H9 (cell line): ENCODE data around the gene TMPRSS11B. TPM values are rescaled to one million over a fixed set of nuclear protein-coding genes. Genes with fewer than 3 reads are reported as not detected.
A peak's percentile ranks its signal among the peaks of the same experiment; 100 is the strongest.

Source experiments
- DNase-seq: peaks from one replicate; pipeline ENCODE4 v3.0.0-alpha.2; 2017
- H2AFZ ChIP-seq: one replicate; pipeline ENCODE4 v1.6.1; 2013; ENCODE audit warnings: mild to moderate bottlenecking, low read length, control low read depth, moderate library complexity
- H2AK5ac ChIP-seq: 2 replicates; pipeline ENCODE4 v1.6.1; 2013; ENCODE audit warnings: low read length, control low read depth, mixed read lengths; ENCODE audit not compliant: insufficient read length
- H2BK120ac ChIP-seq: one replicate; pipeline ENCODE4 v1.6.1; 2013; ENCODE audit warnings: low read depth, mild to moderate bottlenecking, low read length, control low read depth, inconsistent platforms; ENCODE audit not compliant: poor library complexity, severe bottlenecking
- H2BK12ac ChIP-seq: 2 replicates; pipeline ENCODE4 v1.6.1; 2013; ENCODE audit warnings: low read length, control low read depth, mixed read lengths, low read depth; ENCODE audit not compliant: insufficient read length
- H2BK15ac ChIP-seq: 2 replicates; pipeline ENCODE4 v1.6.1; 2013; ENCODE audit warnings: low read depth, low read length, control low read depth
- H2BK20ac ChIP-seq: one replicate; pipeline ENCODE4 v1.6.1; 2013; ENCODE audit warnings: low read depth, mild to moderate bottlenecking, low read length, control low read depth, inconsistent platforms; ENCODE audit not compliant: poor library complexity, severe bottlenecking
- H2BK5ac ChIP-seq: 2 replicates; pipeline ENCODE4 v1.6.1; 2013; ENCODE audit warnings: low read length, control low read depth, mixed read lengths; ENCODE audit not compliant: insufficient read length
- H3K14ac ChIP-seq: 2 replicates; pipeline ENCODE4 v1.6.1; 2013; ENCODE audit warnings: low read length, control low read depth; ENCODE audit not compliant: insufficient read depth
- H3K18ac ChIP-seq: 2 replicates; pipeline ENCODE4 v1.6.1; 2013; ENCODE audit warnings: low read depth, mild to moderate bottlenecking, mixed read lengths, low read length, control low read depth; ENCODE audit not compliant: insufficient read length
- H3K23ac ChIP-seq: 2 replicates; pipeline ENCODE4 v1.6.1; 2013; ENCODE audit warnings: low read length, control low read depth, mixed read lengths, low read depth; ENCODE audit not compliant: insufficient read length
- H3K23me2 ChIP-seq: 2 replicates; pipeline ENCODE4 v1.6.1; 2013; ENCODE audit warnings: low read depth, mild to moderate bottlenecking, mixed read lengths, low read length, control low read depth; ENCODE audit not compliant: insufficient read length, poor library complexity, severe bottlenecking
- H3K27ac ChIP-seq: 2 replicates; pipeline ENCODE4 v1.5.1; 2013; ENCODE audit warnings: low read length, control low read depth, mixed read lengths, low read depth; ENCODE audit not compliant: insufficient read length
- H3K27me3 ChIP-seq: 2 replicates; pipeline ENCODE4 v1.6.1; 2013; ENCODE audit warnings: low read length, control low read depth, inconsistent platforms; ENCODE audit not compliant: insufficient read depth
- H3K4ac ChIP-seq: 2 replicates; pipeline ENCODE4 v1.6.1; 2013; ENCODE audit warnings: low read depth, mild to moderate bottlenecking, control low read depth, inconsistent platforms, low read length, moderate library complexity
- H3K4me1 ChIP-seq: 2 replicates; pipeline ENCODE4 v1.6.1; 2013; ENCODE audit warnings: low read length, control low read depth, inconsistent platforms; ENCODE audit not compliant: insufficient read depth
- H3K4me2 ChIP-seq: 2 replicates; pipeline ENCODE4 v1.6.1; 2013; ENCODE audit warnings: low read length, control low read depth, mixed read lengths; ENCODE audit not compliant: insufficient read length, insufficient read depth
- H3K56ac ChIP-seq: 2 replicates; pipeline ENCODE4 v1.6.1; 2013; ENCODE audit warnings: low read depth, mild to moderate bottlenecking, mixed read lengths, low read length, control low read depth; ENCODE audit not compliant: insufficient read length
- H3K79me1 ChIP-seq: 2 replicates; pipeline ENCODE4 v1.6.1; 2013; ENCODE audit warnings: low read depth, mild to moderate bottlenecking, moderate library complexity, low read length, control low read depth, inconsistent platforms; ENCODE audit not compliant: insufficient read depth, poor library complexity, severe bottlenecking
- H3K79me2 ChIP-seq: 2 replicates; pipeline ENCODE4 v1.6.1; 2013; ENCODE audit warnings: low read length, control low read depth, inconsistent platforms; ENCODE audit not compliant: insufficient read depth
- H3K9ac ChIP-seq: 2 replicates; pipeline ENCODE4 v1.6.1; 2013; ENCODE audit warnings: low read length, control low read depth, mixed read lengths; ENCODE audit not compliant: insufficient read length; ENCODE audit errors: extremely low read depth
- H3K9me3 ChIP-seq: one replicate; pipeline ENCODE4 v1.6.1; 2013; ENCODE audit warnings: low read depth, low read length, inconsistent platforms; ENCODE audit not compliant: control insufficient read depth
- H3T11ph ChIP-seq: one replicate; pipeline ENCODE4 v1.6.1; 2013; ENCODE audit warnings: mild to moderate bottlenecking, low read length, control low read depth, inconsistent platforms
- H4K20me1 ChIP-seq: one replicate; pipeline ENCODE4 v1.6.1; 2013; ENCODE audit not compliant: control insufficient read depth, insufficient read length, insufficient read depth
- H4K5ac ChIP-seq: 2 replicates; pipeline ENCODE4 v1.6.1; 2013; ENCODE audit warnings: low read depth, mild to moderate bottlenecking, mixed read lengths, low read length, control low read depth; ENCODE audit not compliant: insufficient read length
- H4K8ac ChIP-seq: replicated peaks from 2 replicates; pipeline ENCODE4 v1.6.1; 2013; ENCODE audit warnings: low read length, control low read depth, mixed read lengths, low read depth; ENCODE audit not compliant: insufficient read length
- H4K91ac ChIP-seq: 2 replicates; pipeline ENCODE4 v1.6.1; 2013; ENCODE audit warnings: low read depth, mild to moderate bottlenecking, moderate library complexity, mixed read lengths, low read length, control low read depth; ENCODE audit not compliant: insufficient read length
- H3K27ac Mint-ChIP-seq, 3 experiments: 2 replicates in 2 of 3; 3 replicates in 1 of 3; pipeline ENCODE4 v1.8.0; 2020 to 2021; ENCODE audit warnings: mixed read lengths in 3 of 3, mild to moderate bottlenecking in 1 of 3, moderate library complexity in 1 of 3
- H3K27me3 Mint-ChIP-seq: 2 replicates; pipeline ENCODE4 v1.8.0; 2021; ENCODE audit warnings: low read depth, mild to moderate bottlenecking, moderate library complexity, mixed read lengths
- H3K36me3 Mint-ChIP-seq, 3 experiments: 2 replicates in 2 of 3; 3 replicates in 1 of 3; pipeline ENCODE4 v1.8.0; 2020 to 2021; ENCODE audit warnings: low read depth in 3 of 3, mixed read lengths in 3 of 3; ENCODE audit not compliant: insufficient read depth in 1 of 3
- H3K4me1 Mint-ChIP-seq, 2 experiments: 2 replicates each; pipeline ENCODE4 v1.8.0; 2020; ENCODE audit warnings: mixed read lengths in 2 of 2
- H3K4me3 Mint-ChIP-seq, 2 experiments: 2 replicates in 1 of 2; 3 replicates in 1 of 2; pipeline ENCODE4 v1.8.0; 2020 to 2021; ENCODE audit warnings: mild to moderate bottlenecking in 2 of 2, mixed read lengths in 2 of 2, moderate library complexity in 1 of 2
- H3K9me3 Mint-ChIP-seq, 2 experiments: 2 replicates in 1 of 2; 3 replicates in 1 of 2; pipeline ENCODE4 v1.8.0; 2020; ENCODE audit warnings: mild to moderate bottlenecking in 2 of 2, mixed read lengths in 2 of 2, moderate library complexity in 1 of 2
- WGBS: extraction: QIAGEN DNeasy Blood & Tissue Kit; methylation state at CpG from one replicate; pipeline ENCODE4 v1.1.7; 2013; ENCODE audit warnings: missing lambda C conversion rate, low lambda C conversion rate, mixed read lengths; ENCODE audit not compliant: insufficient read length; ENCODE audit errors: extremely low coverage; 5-methylcytosine and 5-hydroxymethylcytosine counted together
- total RNA-seq: library from RNA; stranded (reverse); gene quantifications from 2 replicates; pipeline ENCODE4 v1.2.1, GENCODE V29; 2021
- TF ChIP-seq, protein P1 (sequence below): fragments of 200-600 bp; sonication (generic); conservative IDR thresholded peaks from 3 replicates; pipeline ENCODE4 v1.8.0; 2021; ENCODE audit warnings: antibody characterized with exemption, mild to moderate bottlenecking

Gene TMPRSS11B
- total RNA-seq, 1 experiment from 2014 or later = not detected

DNA sequence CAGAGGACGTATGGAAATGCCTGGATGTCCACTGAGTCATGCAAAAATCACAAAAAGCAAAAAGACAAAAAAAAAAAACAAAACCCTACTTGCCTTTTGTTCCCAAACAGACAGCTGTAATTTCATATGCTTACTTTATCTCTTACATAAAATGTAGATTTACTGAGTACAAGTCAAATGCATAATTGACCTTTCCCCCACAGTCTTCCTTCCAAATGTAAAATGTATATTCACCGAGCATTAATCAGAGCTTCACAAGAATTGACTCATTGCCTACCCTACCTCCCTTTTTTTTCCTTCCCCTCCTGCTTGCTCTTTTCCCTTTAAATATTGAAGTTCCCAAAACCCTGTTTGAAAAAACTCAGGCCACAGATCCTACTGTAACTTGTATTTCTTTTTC, 32.5 kb upstream of the TMPRSS11B start:
- Mint-ChIP-seq H3K27me3 (no peaks in the 10 kb centered on the region), H3K27ac (peak overlapping the region in 1 of 3 experiments; percentile 11; a peak in 2 of 7 replicates), H3K4me1 (peaks cover 25 to 30% of the 10 kb centered on the region in 2 experiments), H3K36me3 (peaks cover 10 to 20% (median 10%) of the 10 kb centered on the region in 3 experiments), H3K4me3 (no peak overlapping the region), H3K9me3 (peaks cover 13 to 14% of the 10 kb centered on the region in 2 experiments)
- no peak overlapping the region for H3K4ac ChIP-seq
- no peaks in the 10 kb centered on the region for H4K20me1 ChIP-seq
- H3K23me2 ChIP-seq = no peaks in the 10 kb centered on the region
- H4K8ac ChIP-seq = no peak overlapping the region
- no peaks in the 10 kb centered on the region for H3K79me2 ChIP-seq
- H2AK5ac ChIP-seq = no peak overlapping the region
- TF ChIP-seq, protein P1, sequence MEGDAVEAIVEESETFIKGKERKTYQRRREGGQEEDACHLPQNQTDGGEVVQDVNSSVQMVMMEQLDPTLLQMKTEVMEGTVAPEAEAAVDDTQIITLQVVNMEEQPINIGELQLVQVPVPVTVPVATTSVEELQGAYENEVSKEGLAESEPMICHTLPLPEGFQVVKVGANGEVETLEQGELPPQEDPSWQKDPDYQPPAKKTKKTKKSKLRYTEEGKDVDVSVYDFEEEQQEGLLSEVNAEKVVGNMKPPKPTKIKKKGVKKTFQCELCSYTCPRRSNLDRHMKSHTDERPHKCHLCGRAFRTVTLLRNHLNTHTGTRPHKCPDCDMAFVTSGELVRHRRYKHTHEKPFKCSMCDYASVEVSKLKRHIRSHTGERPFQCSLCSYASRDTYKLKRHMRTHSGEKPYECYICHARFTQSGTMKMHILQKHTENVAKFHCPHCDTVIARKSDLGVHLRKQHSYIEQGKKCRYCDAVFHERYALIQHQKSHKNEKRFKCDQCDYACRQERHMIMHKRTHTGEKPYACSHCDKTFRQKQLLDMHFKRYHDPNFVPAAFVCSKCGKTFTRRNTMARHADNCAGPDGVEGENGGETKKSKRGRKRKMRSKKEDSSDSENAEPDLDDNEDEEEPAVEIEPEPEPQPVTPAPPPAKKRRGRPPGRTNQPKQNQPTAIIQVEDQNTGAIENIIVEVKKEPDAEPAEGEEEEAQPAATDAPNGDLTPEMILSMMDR = no peak
- H3K9ac ChIP-seq = no peak overlapping the region
- H2BK15ac ChIP-seq = no peak overlapping the region
- peak overlapping the region; percentile 56 for H2AFZ ChIP-seq
- no peaks in the 10 kb centered on the region for H3K27me3 ChIP-seq
- H3K4me1 ChIP-seq = peaks cover 7% of the 10 kb centered on the region; the same call in 1 of the 2 replicates
- no peak overlapping the region for H2BK20ac ChIP-seq
- no peaks in the 10 kb centered on the region for H3K9me3 ChIP-seq
- no CpG with 5 or more reads among the region's 2 CpGs for WGBS
- no peak overlapping the region for H3K23ac ChIP-seq
- no peak overlapping the region for H2BK5ac ChIP-seq
- H3K4me2 ChIP-seq = no peak overlapping the region
- DNase-seq = no peak
- H3K18ac ChIP-seq = no peak overlapping the region
- no peak overlapping the region for H2BK12ac ChIP-seq
- H3K14ac ChIP-seq = no peak overlapping the region
- H3K79me1 ChIP-seq = no peaks in the 10 kb centered on the region
- no peak overlapping the region for H3T11ph ChIP-seq
- no peak overlapping the region for H4K5ac ChIP-seq
- H2BK120ac ChIP-seq = no peak overlapping the region
- no peak overlapping the region for H3K27ac ChIP-seq
- H4K91ac ChIP-seq = no peak overlapping the region
- no peak overlapping the region for H3K56ac ChIP-seq
